Fibroblast of peridontal ligament (primary cell): Measurements from ENCODE around the gene POLN.
A peak's percentile ranks its signal among the peaks of the same experiment; 100 is the strongest.
"Not testable (repeated sequence)": the region's sequence is repeated elsewhere in the genome, so short reads cannot be mapped to it uniquely, and the experiment has no call there.

Source experiments
- DNase-seq: peaks from one replicate; pipeline ENCODE4 v3.0.0-alpha.2; 2010; ENCODE audit errors: extremely low read depth

The POLN gene

DNA sequence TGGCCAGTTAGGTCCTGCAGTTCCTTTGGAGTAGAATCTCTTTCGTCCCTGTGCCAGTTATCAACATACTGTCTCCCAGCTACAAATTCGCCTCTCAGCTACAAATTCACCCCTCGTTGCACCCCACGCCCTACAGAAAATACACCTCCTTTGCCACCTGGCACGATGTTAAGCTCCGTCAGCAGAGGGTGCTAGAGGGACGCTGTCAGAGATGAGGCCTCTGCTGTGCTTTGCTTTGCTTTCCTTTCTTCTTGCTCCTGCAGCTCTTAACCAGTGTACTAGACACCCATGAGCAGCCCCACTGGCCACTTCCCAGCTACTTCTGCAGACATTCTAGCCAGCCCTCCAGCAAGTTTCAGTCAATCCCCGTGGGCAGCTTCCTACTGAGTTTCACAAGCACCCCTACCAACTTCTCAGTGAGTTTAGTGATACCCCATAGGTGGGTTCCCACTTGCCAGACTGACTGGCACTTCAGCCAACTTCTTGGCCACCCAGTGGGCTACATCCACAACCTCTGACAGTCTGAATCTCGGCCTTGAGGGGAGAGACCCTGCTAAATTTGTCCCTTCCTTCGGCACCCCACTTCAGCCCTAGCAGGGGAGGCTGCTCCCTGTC is 21.8 kb downstream of the POLN start:
- DNase-seq = peak; percentile 76

DNA sequence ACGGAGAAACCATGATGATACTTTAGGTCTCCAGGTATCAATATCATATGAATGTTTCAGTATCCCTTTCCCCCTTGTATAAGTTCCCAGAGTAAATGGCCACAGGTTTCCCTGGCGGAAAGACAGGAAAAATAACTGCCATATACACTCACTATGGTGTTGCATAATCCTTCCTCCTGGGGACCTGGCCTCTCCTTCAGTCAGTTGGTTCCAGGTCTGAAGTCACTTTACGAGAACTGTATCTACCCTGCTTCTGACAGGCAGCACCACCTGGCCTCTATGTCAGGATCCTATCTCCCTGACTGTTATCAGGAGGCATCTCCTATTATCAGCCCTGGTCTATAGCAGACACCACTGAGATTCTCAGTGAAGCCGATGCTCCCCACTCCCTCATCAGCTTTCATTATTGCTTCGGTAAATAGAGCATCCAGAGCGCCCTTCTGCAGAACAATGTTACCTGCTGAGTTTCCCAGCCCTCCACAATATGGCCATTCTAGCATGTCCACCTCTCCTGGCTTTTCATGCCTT is 22.6 kb downstream of the POLN start:
- no peak for DNase-seq

- DNase-seq = no peak
These were observed 23.5 kb downstream of the POLN start for GRCh38 chr4:2218436-2218835.

DNA sequence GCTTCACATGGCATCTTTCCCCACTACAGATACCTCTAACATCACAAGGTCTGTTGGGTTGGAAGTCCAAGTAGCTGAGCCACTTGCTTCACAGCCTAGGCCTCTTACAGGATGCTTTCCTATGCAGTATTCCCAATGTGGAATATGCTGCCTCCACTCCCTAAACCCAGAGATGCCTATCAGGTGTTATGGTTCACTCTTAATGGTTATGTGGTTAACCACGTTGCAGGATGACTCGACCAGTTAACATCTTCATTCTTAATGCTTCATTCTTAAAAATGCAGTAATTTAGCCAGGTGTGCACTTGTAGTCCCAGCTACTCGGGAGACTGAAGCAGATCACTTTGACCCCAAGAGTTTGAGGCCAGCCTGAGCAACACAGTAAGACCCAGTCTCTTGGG is 24.2 kb downstream of the POLN start:
- DNase-seq = no peak

DNA sequence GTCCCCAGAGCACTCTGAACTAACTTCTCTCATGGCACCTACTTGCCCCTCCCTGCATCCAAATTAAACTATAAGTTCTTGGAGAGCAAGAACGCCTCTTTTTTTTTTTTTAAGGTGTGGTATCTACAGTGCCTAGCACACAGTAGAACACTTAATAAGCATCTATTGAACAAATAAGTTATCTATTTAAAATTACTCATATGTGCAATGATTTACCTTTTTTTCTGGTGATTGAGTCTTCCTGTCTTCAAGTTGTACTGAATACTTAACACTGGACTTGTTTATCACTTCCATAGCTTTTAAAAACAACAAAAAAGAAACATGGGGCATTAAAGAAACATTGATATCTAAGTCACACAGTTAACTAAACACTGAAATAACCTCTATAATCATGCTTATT is 29.1 kb downstream of the POLN start:
- DNase-seq = no peak

DNA sequence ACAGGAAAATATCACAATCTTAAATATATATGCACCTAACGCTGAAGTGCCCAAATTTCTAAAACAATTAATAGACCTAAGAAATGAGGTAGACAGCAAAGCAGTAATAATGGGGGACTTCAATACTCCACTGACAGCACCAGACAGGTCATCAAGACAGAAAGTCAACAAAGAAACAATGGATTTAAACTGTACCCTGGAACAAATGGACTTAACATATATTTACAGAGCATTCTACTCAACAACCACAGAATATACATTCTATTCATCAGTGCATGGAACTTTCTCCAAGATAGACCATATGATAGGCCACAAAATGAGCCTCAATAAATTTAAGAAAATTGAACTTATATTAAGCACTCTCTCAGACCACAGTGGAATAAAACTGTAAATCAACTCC is 39.1 kb downstream of the POLN start:
- DNase-seq = not testable (repeated sequence)

GRCh38 chr4:2194496-2194895 is 47.4 kb downstream of the POLN start:
- no peak for DNase-seq

- DNase-seq = no peak
These were observed 48.6 kb downstream of the POLN start for GRCh38 chr4:2193326-2193725.

DNA sequence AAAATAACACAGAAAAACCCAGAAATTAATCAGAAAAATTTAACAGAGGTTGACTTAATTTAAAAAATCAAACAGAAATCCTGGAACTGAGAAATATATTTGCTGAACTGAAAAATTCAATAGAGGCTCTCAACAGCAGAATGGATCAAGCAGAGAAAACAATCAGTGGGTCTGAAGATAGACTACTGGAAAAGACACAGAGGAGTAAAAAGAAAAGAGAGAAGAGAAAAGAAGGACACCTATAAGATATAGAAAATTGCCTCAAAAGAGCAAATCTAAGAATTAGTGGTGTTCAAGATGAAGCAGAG is 55.1 kb downstream of the POLN start:
- DNase-seq = no peak

- peak; percentile 3 for DNase-seq
These were observed 55.6 kb downstream of the POLN start for GRCh38 chr4:2186133-2186864.

- peak; percentile 6 for DNase-seq
These were observed 58.5 kb downstream of the POLN start for GRCh38 chr4:2183394-2183793.

- no peak for DNase-seq
These were observed 58.9 kb downstream of the POLN start for GRCh38 chr4:2182994-2183393.

- DNase-seq = no peak
These were observed 61.5 kb downstream of the POLN start for GRCh38 chr4:2180410-2180809.

DNA sequence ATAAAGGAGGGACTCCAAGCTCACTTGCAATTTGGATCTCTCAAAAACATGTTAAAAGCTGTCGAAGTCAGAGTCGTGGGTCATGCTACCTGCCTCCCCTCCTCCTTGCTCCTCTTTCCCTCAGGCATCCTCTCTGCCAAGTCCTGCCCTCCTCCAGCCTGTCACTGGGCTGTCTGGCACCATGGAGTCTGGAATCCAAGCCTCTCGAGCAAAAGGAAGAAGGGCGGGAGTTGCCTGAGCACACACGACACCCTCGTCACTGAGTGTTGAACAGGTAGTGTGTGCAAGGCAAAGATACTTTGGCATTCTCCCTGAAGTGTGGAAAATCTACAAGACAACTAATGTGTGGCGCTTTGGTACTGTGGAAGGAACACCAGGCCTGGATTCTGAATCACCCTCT is 62.2 kb downstream of the POLN start:
- no peak for DNase-seq

- no peak for DNase-seq
These were observed 62.9 kb downstream of the POLN start for GRCh38 chr4:2178986-2179385.

- DNase-seq = peak; percentile 1
These were observed 64.4 kb downstream of the POLN start for GRCh38 chr4:2177443-2178093.

- DNase-seq = no peak
These were observed 65.8 kb downstream of the POLN start for GRCh38 chr4:2175990-2176698.

- DNase-seq = no peak
These were observed 67.9 kb downstream of the POLN start for GRCh38 chr4:2174061-2174460.

GRCh38 chr4:2172627-2173231 is 69.2 kb downstream of the POLN start:
- DNase-seq = no peak

- DNase-seq = no peak
These were observed 69.8 kb downstream of the POLN start for GRCh38 chr4:2172161-2172560.

DNA sequence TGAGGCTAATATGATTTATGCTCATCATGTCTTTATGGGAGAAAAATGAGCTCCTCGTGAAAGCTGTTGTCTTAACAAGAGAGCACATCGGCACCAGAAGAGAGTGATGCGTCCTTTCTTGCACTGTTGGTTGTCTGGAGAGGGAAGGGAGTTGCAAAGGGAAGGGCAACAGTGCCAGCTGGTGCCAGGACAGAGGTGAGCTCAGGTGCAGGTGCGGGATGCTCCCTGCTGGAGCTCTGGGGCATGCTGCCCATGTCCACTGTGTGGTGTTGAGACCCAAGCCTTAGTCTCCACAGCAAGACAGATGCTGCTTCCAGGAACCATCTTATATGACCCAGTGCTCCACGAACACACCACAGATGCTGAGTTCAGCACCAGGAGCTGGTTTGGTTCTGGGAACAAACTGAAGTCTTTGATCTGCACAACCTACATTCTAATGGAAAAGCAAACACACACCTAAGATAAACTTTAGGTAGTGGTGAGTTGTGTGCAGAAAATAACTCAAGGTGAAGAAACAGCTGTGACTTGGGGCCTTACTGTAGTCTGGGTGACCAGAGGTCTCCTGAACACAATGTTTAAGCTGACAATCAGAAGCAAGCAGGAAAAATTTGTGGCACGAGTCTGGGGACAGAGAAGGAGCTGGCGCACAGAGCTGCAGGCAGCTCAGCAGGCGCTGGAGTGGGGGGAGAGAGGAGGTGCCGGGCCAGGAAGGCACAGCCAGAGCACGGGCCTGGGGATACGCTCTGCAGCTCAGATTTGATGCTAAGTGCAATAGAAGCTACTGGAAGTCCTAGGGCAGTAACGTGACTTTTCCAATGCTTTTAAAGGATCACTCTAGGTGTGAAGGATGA is 73.2 kb downstream of the POLN start:
- DNase-seq = no peak
